Right renal pelvis (tissue), 4 donors: ENCODE data around the gene NELFB. TPM values are rescaled to one million over a fixed set of nuclear protein-coding genes. Genes with fewer than 3 reads are reported as not detected.

Source experiments
- DNase-seq, 4 donors: peaks; one replicate each; pipeline ENCODE4 v3.0.0-alpha.2; 2013; ENCODE audit warnings: low read depth in 4 of 4, low spot score in 3 of 4, missing footprints in 1 of 4
- polyA plus RNA-seq, 4 donors: library from polyadenylated mRNA; unstranded; fragments of 120-200 nt; gene quantifications; one replicate each; pipeline ENCODE4 v1.2.1, GENCODE V29; 2013; ENCODE audit not compliant: insufficient read length in 4 of 4

Gene NELFB
- polyA plus RNA-seq, 4 donors: 46.6 to 69.7 (median 51.2) TPM

DNA sequence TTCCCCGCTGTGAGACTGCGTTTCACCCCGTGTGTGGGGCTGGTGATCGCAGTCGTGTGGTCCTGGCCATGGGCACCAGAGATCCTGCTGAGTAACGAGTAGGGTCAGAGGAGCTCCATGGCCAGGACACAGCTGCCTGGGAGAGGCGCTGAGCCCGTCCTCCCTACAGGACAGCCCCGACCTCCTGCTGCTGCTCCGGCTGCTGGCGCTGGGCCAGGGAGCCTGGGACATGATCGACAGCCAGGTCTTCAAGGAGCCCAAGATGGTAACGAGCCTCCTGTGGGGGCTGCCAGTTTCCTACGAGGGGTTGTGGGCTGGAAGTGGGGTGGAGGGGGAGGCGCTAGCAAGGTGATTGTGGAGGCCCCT lies 11.0 kb downstream of the NELFB start:
- no peak for DNase-seq

DNA sequence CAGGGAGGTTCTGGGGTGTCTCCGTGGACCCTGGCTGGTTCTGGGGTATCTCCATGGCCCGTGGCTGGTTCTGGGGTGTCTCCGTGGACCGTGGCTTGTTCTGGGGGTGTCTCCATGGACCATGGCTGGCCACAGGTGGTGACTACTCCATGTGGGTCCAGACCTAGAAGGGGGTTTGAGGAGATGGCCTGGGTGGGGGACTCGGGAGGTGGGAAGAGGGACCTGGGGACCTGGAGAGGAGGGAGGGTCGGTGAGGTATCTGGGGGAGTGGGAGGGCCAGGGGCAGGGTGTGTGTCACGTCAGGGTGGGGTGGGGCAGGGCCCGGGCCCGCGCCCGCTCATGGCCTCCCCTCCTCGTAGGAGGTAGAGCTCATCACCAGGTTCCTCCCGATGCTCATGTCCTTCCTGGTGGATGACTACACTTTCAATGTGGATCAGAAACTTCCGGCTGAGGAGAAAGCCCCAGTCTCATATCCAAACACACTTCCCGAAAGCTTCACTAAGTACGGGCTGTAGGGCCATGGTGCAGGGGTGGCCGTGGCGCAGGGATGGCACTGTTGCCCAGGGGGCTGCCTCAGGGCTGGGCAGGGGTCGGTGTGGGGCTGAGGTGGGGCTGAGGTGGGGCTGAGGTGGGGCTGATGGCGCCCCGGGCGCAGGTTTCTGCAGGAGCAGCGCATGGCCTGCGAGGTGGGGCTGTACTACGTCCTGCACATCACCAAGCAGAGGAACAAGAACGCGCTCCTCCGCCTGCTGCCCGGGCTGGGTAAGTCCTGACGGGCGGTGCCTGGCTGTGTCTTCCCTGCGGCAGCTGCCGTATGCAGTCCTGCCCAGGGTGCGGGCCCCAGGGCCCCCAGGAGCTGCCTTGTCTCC lies 11.7 kb downstream of the NELFB start:
- no peak for DNase-seq

DNA sequence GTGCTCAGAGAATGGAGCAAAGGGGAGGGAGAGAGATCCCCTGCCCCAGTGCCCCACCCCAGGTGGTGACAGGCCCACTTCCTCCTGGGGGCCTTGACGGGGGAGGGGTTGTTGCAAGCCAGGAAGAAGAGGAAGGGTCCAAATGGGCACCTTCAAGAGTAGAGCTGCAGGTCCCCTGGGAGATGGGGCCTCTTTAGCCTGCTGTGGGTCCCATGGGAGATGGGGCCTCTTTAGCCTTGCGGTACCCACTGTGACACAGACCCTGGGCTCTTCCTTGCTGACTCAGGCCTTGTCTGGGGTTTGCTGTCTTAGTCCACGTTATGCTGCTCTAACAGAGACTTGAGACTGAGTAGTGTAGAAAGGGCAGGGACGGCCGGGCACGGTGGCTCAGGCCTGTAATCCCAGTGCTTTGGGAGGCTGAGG lies 12.8 kb downstream of the NELFB start:
- DNase-seq: no peak

DNA sequence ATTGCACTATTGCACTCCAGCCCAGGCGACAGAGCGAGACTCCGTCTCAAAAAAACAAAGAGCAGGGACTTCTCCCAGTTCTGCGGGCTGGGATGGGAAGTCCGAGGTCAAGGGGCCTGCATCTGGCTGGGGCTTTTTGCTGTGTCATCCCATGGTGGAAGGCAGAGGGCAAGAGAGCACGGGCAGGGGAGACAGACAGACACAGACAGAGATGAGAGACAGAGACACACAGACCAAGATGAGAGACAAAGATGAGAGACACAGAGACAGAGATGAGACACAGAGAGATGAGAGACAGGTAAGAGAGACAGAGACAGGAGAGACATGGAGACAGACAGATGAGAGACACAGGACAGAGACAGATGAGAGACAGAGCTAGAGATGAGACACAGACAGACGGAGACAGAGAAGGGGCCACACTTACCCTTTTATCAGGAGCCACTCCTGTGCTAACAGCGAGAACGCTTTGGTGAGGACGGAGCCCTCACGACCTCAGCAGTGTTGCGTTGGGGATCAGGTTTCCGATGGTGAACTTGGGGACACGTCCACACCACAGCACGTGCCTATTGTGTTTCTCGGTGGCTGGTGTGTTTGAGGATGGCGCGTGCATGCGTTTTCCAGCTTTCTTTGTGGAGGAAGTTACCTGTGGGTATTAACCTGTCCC lies 13.5 kb downstream of the NELFB start:
- no peak for DNase-seq

DNA sequence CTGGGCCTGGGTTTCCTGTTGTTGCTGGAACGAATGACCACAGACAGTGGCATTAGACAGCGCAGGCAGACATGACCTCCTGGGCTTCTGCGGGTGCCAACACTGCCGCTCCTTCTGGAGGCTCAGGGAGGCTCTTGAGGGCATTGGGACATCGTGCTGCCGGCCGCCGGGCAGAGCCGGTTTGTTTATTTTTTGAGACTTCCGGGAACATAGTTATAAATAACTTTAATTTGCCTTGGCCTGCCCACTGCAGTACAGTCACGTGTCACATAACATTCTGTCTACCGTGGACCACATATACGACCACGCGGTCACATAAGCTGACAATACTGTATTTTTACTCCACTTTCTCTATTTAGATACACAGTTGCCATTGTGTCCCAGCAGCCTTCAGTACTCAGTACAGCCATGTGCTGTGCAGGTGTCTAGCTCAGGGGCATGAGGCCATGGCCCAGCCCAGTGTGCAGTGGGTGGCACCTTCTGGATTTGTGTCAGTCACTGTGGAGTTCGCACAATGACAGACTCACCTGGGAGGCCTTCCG lies 14.2 kb downstream of the NELFB start:
- DNase-seq: no peak

DNA sequence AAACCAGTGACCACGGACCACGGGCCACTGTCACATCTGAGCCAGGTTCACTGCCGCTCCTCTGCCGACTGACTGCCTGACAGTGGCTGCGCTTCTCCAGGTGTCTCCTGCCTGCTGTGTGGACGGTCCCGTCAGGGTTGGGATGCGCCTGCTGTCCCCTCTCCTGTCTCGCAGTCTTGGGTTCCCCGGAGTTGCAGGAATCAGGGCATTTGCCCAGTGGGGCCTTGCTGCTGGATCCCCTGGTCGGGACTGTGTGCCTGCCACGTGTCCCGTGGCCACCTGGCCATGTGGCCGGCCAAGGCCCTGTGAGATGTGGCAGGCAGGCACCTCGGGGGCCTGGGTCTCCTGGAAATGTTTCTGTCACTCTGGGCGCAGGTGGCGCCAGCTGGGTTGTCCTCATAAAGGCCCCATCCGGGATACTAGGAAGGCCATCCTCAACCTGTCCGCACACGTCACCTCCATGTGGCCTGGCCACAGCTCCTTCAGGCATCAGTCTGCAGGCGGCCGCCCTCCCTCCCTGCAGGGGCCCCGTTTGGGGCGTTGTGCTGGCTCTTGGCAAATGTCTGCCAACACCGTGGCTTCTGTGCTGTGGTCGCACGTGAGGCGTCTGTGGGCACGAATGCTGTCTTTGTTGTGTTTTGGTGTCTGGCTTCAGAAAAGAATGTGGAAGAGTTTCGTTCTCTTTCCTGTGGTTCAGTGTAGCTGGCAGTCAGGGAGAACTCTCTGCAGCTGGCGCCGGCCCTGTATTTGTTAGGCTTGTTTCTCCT lies 16.0 kb downstream of the NELFB start:
- DNase-seq: no peak

DNA sequence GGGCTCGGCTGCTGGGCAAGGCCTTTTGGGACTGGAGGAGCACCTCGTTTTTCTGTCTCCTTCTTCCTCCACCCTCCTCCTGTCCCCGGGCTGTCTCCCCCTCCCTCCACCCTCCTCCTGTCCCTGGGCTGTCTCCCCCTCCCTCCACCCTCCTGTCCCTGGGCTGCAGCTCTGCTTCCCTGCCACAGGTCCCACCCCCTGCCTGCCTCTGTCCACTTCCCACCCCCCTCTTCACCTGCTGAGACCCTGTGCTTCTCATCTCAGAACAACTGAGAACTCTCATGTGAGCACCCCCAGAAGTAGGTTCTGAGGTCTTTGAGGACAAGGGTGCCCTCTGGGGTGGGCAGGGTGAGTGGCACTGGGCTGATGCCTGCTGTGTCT lies 16.6 kb downstream of the NELFB start:
- no peak for DNase-seq

DNA sequence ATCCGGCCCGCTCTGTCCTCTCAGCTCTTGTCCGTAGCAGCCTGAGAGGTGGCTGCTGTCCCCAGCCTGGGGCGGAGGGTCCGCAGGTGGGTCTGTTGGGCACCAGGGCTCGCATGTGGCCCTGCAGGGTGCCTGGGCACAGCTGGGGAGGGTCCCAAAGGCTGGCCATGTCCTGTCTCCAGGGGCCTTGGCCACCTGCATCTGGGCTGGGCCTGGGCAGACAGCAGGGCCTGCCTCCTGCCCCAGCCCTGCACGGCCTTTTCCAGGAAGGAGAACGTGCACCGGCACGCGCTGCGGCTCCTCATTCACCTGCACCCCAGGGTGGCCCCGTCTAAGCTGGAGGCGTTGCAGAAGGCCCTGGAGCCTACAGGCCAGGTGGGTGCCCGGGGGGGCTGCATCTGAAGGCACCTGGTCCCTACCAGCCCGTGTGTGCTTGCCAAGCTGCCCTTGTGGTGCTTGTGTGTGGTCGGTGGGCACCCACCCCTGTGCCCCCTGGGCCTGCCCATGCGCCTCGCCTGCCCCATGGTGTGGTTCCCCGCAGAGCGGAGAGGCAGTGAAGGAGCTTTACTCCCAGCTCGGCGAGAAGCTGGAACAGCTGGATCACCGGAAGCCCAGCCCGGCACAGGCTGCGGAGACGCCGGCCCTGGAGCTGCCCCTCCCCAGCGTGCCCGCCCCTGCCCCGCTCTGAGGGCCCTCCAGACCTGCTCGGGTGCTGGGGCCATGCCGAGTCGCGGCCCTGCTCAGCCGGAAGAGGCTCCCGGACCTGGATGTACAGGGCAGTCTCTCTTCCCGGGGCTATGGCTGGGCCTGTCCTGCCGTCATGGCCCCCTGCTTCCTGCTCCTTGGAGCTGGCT lies 17.3 kb downstream of the NELFB start:
- no peak for DNase-seq

DNA sequence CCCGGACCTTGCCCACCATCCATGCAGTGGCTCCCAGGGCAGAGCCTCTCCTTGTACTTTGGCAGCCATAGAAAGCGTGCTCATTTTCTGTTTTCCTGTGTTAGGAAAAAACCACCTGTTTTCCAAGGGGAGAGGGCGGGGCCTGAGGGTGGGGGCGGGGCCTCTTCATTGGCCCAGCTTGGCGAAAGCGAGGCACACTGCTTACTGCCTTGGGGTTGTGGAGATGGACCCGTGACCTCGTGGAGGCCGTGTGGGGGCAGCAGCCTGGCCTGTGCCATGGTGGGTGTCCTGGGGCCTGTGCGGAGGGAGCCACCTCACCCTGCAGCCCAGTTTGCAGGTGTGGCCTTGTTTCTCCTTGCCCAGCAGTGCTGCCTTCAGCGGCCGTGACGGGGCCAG lies 18.0 kb downstream of the NELFB start:
- DNase-seq: no peak

DNA sequence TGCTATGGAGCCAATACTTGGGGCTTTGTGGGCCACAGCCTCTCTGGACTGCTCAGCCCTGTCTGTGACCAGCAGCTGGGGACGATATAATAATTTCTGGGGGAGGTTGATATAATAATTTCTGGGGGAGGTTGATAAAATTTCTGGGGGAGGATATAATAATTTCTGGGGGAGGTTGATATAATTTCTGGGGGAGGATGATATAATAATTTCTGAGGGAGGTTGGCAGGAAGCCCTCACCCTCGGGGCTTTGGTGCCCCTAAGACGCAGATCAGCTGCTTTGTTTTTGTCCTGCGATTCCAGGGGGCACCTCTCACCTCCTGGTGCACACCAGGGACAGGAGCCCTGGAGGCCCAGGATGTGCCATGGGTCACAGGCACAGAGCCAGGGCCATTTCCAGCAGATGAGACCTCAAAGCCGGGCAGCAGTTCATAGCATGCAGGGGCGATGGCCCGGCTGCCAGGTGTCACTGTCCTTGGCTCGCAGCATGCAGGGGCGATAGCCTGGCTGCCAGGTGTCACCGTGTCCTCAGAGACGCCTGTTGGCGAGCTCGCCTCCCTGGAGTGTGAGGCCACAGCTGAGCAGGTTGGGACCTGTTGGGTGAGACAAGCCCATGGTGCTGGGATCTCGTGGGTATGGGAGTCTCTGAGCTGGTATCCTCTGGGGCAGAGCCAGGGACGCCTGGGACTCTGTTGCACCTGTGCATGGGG lies 18.6 kb downstream of the NELFB start:
- no peak for DNase-seq

DNA sequence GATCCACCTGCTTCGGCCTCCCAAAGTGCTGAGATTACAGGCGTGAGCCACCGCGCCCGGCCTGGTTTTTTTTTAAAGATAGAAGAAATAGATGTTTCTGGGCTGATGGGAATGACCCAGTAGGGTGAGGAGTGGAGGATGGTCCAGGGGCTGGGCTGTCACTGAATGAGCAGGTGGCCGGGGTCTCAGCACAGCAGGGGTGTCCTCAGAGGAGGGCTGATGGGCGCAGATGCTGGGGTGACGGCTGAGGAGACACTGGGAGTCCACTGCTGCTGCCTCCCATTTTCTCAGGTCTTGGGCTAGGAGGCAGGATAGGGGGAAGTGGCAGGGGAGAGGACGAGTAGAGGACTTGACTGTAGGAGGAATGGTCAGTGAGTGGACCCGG lies 20.1 kb downstream of the NELFB start:
- DNase-seq: no peak

DNA sequence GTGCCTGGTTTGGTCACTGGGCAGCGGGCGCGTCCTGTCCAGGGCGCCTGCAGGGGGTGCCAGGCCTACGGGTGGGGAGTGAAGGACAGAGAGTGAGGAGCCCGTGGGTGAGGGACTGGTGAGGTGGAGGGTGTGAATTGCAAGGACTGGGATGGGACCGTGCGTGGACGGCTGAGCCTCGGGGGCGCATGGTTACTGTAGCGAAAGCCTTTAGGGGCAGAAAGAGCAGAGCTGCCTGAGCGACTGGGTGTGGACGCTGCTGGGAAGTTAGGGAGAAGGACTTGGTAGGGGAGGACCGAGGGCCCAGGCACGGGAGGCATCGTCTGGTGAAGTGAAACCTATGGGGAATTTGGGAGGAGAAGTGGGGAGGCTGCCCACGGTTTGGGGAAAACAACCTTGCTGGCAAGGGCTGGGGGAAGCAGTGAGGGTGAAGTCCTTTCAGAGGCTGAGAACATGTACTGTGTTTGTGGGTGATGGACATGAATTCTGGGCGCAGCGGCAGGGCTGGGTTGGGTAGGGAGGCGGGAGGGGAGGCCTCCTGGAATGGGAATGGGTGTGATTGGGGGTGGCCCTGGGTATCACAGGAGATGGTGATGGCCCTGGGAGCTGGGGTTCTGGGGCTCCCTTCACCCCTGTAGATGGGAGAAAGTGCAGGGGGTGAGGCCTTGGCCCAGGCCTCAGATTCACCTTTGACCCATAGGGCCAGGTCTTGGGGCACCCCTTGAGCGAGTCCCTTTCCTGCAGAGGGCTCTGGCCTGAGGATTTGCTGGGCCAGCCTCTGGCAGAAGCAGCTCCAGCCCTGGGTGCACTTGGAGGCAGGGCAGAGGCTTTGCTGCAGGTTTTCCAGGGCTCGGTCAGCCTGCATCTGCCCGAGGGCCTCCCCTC lies 20.7 kb downstream of the NELFB start:
- no peak for DNase-seq

DNA sequence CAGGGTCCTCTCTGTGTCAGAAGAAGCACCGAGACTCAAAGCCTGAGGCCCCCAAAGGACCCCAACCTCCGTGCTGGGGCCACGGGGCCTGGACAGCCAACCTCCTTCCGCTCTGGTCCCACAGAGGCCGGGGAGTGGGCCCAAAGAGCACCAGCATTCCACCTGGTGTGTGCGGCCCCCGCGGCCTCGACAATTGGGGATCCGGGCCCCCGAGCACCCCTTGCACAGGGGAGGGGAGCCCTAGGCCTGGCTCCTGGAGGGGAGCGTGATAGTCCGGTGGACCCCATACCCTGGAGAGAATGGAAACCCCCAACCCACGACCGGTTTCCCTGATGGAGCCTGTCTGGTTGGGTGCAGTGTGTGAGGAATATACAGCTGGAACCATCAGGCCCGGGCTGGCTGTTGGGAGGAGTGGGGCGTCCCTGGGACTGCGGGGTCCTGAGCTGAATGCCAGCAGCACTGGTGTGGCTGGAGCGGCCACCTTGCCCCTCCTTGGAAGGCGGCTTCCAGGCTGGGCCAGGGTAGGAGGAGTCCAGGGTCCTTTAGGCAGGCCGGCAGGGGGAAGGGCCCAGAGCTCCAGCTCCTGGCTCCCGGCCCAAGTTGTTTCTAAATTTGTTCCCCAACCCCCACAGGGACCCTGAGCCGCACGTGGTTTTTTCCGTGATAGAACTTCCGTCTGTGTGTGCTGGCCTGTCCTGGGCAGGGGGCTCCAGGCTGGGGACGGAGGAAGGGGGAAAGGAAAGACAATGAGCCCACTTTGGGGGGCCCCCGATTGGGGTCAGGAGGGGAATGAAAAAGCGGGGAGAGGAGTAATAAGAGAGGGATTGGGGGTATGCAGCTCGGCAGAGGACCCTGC lies 21.6 kb downstream of the NELFB start:
- peak in 1 of 4 donors; percentile 77 for DNase-seq

DNA sequence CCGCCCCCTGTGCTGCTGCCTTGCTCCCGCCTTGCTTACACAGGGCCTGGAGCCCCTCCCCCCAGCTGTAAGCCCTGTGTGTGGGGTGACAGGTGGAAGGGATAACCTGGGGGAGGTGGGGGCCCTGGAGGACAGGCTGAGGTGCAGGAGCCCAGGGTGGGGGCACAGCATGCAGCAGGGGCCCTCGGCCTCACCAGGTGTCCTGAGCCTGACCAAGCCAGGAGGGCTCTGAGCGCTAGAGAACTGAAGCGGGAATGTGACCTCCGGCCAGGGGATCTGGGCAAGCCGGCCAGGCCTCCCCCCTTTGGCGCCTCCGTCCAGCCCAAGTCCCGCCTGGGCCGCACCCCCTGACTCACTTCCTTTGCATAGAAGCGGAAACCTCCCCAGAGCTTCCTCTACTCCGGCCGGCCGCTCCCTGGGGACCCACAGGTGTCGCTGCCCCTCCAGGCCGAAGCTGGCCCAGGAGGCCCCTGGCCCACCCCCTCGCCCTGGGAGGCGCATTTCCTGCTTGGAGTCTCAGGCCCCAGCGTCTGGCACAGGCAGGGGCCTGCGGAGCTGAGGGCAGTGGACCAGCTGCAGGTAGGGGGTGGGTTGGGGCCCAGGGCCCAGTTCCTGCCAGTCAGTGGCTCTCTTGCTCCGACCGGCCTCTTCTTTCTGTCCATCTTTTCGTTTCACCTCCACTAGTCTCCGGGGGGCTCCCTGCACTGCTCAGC lies 22.4 kb downstream of the NELFB start, which contains the start of gene TOR4A:
Gene TOR4A, plus strand, starts transcription at position 398 of the 713 bp plus-strand sequence. CDS start 964 bp downstream, outside the sequence.
- no peak for DNase-seq

DNA sequence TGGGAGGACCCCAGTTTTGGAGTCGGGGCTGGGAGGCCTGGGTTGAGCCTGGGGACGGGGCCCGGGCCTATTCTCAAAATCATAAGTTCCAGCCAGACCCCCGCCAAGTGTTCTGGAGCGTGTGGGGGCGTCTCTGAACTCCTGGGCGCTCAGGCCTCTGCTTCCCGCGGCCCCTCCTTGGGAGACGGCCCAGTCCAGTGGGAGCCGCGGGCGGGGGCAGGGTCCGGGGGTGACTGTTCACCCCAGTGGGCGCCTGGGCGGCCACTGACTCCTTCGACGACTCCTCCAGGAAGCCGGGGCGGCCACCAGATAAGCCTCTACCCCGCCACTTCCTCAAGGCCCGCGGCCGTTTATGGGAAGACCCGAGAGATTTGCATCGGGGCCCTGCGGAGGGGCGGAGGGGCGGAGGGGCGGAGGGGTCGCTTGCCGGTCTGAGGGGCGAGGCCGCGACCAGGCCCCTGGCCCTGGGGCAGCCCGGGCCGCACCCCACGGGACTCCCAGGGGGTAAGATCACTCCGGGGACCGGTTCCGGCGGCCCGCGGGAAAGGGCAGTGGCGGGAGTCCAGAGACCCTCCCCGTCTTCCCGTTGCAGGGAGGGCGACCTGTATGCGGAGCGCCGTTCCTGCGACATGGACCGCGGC lies 23.1 kb downstream of the NELFB start:
- DNase-seq: no peak
